WTC11 (cell line): ENCODE data around the gene ZFAND3.

Source experiments
- E2F5 ChIP-seq: sonication (generic); formaldehyde crosslinking; IDR thresholded peaks from 2 replicates; pipeline ENCODE4 v1.8.1; 2022; ENCODE audit warnings: mild to moderate bottlenecking, moderate library complexity, missing genetic modification reagents
- ESRRA ChIP-seq: sonication (generic); formaldehyde crosslinking; IDR thresholded peaks from 2 replicates; pipeline ENCODE4 v1.8.1; 2022; ENCODE audit warnings: mild to moderate bottlenecking, missing genetic modification reagents, borderline replicate concordance
- TEAD1 ChIP-seq: sonication (generic); formaldehyde crosslinking; IDR thresholded peaks from 2 replicates; pipeline ENCODE4 v1.8.0; 2022; ENCODE audit warnings: mild to moderate bottlenecking, missing genetic modification reagents
- USF2 ChIP-seq: sonication (generic); formaldehyde crosslinking; IDR thresholded peaks from 2 replicates; pipeline ENCODE4 v1.8.1; 2023; ENCODE audit warnings: mild to moderate bottlenecking, missing genetic modification reagents, moderate library complexity
- ZNF416 ChIP-seq: fragments of 250-450 bp; sonication (Bioruptor Pico); IDR thresholded peaks from 2 replicates; pipeline ENCODE4 v1.9.0; 2021; ENCODE audit warnings: mild to moderate bottlenecking, inconsistent platforms

- TF ChIP-seq TEAD1 (CRISPR knock-in tag): no peak
- no peak for TF ChIP-seq ZNF416 (CRISPR knock-in tag)
- TF ChIP-seq ESRRA (CRISPR knock-in tag): no peak
- TF ChIP-seq USF2: no peak
- TF ChIP-seq E2F5 (CRISPR knock-in tag): no peak
Observed at GRCh38 chr6:38117281-38117680, 297.8 kb downstream of the ZFAND3 start.
